ENCODE results near the gene DND1. TPM values are rescaled to one million over a fixed set of nuclear protein-coding genes. Genes with fewer than 3 reads are reported as not detected.
"Not testable (repeated sequence)": the region's sequence is repeated elsewhere in the genome, so short reads cannot be mapped to it uniquely, and the experiment has no call there.

The DND1 gene
- total RNA-seq (2014; rRNA removed; shearing (Covaris generic)) = 0.37 TPM in 1 of 2 replicates, not detected in the other

GRCh38 chr5:140673187-140673976, at the start of gene DND1:
Gene DND1 (minus strand): TSS chr5:140673576. CDS start chr5:140673542, 34 bp downstream.
- no peak for DNase-seq (ENCODE audit: low spot score)

GRCh38 chr5:140721395-140721794, 48.0 kb upstream of the DND1 start:
- DNase-seq (ENCODE audit: low spot score) = not testable (repeated sequence)

GRCh38 chr5:140720738-140721137, 47.4 kb upstream of the DND1 start:
- DNase-seq (ENCODE audit: low spot score) = peak; percentile 21

- DNase-seq (ENCODE audit: low spot score) = no peak
Measured at GRCh38 chr5:140718266-140718592, 44.9 kb upstream of the DND1 start.

GRCh38 chr5:140716238-140716637, 42.9 kb upstream of the DND1 start:
- not testable (repeated sequence) for DNase-seq (ENCODE audit: low spot score)

GRCh38 chr5:140713562-140714094, 40.3 kb upstream of the DND1 start:
- no peak for DNase-seq (ENCODE audit: low spot score)

GRCh38 chr5:140711794-140712193, 38.4 kb upstream of the DND1 start:
- no peak for DNase-seq (ENCODE audit: low spot score)

GRCh38 chr5:140710899-140711552, 37.6 kb upstream of the DND1 start:
- DNase-seq (ENCODE audit: low spot score) = peak; percentile 94

GRCh38 chr5:140708787-140709186, 35.4 kb upstream of the DND1 start:
- DNase-seq (ENCODE audit: low spot score) = not testable (repeated sequence)

GRCh38 chr5:140707812-140708211, 34.4 kb upstream of the DND1 start:
- DNase-seq (ENCODE audit: low spot score) = no peak

- DNase-seq (ENCODE audit: low spot score) = peak; percentile 98
Measured at GRCh38 chr5:140700177-140701144, 27.1 kb upstream of the DND1 start, which contains the start of gene ZMAT2. Gene ZMAT2 (plus strand): TSS chr5:140700447. CDS start chr5:140700461, 14 bp downstream.

GRCh38 chr5:140696891-140697492, 23.6 kb upstream of the DND1 start:
- DNase-seq (ENCODE audit: low spot score) = no peak

- no peak for DNase-seq (ENCODE audit: low spot score)
Measured at GRCh38 chr5:140694276-140694675, 20.9 kb upstream of the DND1 start.

GRCh38 chr5:140690941-140691924, 17.9 kb upstream of the DND1 start, which contains the start of the genes HARS1 and HARS2:
Gene HARS1 (minus strand): TSS chr5:140691370. CDS start chr5:140691304, 66 bp downstream.
Gene HARS2 (plus strand): TSS chr5:140691455. CDS start chr5:140691649, 194 bp downstream.
- DNase-seq (ENCODE audit: low spot score) = peak; percentile 94

- DNase-seq (ENCODE audit: low spot score) = no peak
Measured at GRCh38 chr5:140690376-140690932, 17.1 kb upstream of the DND1 start.

GRCh38 chr5:140678993-140679392, 5.6 kb upstream of the DND1 start:
- no peak for DNase-seq (ENCODE audit: low spot score)

GRCh38 chr5:140677947-140678346, 4.6 kb upstream of the DND1 start:
- DNase-seq (ENCODE audit: low spot score) = no peak

GRCh38 chr5:140674629-140675028, 1.3 kb upstream of the DND1 start:
- no peak for DNase-seq (ENCODE audit: low spot score)

- no peak for DNase-seq (ENCODE audit: low spot score)
Measured at GRCh38 chr5:140674211-140674610, 835 bp upstream of the DND1 start.

Data from H4 (cell line).